Type B pancreatic cell (in vitro differentiated cells): ENCODE results near the gene MSRB3. TPM values are rescaled to one million over a fixed set of nuclear protein-coding genes. Genes with fewer than 3 reads are reported as not detected.

Source experiments
- DNase-seq: peaks from one replicate; pipeline ENCODE4 v3.0.0; 2021; ENCODE audit warnings: mixed read lengths; ENCODE audit not compliant: unreplicated experiment; ENCODE audit errors: extremely low spot score
- H3K27ac Mint-ChIP-seq: 2 replicates; pipeline ENCODE4 v1.8.0; 2021; ENCODE audit warnings: mild to moderate bottlenecking, mixed read lengths
- H3K27me3 Mint-ChIP-seq: 2 replicates; pipeline ENCODE4 v1.8.0; 2021; ENCODE audit warnings: mixed read lengths
- H3K36me3 Mint-ChIP-seq: 2 replicates; pipeline ENCODE4 v1.8.0; 2021; ENCODE audit warnings: mixed read lengths
- H3K4me1 Mint-ChIP-seq: one replicate; pipeline ENCODE4 v1.8.0; 2021; ENCODE audit warnings: mixed read lengths; ENCODE audit not compliant: unreplicated experiment
- H3K4me3 Mint-ChIP-seq: 2 replicates; pipeline ENCODE4 v1.8.0; 2021; ENCODE audit warnings: mild to moderate bottlenecking, mixed read lengths
- H3K9me3 Mint-ChIP-seq: 2 replicates; pipeline ENCODE4 v1.8.0; 2021; ENCODE audit warnings: mixed read lengths
- total RNA-seq: library from RNA; stranded (reverse); gene quantifications from 2 replicates; pipeline ENCODE4 v1.2.1, GENCODE V29; 2021; ENCODE audit warnings: low replicate concordance
- TF ChIP-seq, protein P1 (sequence below): fragments of 200-600 bp; sonication (generic); conservative IDR thresholded peaks from 2 replicates; pipeline ENCODE4 v1.5.0; 2021; ENCODE audit warnings: antibody characterized with exemption, mild to moderate bottlenecking

MSRB3 gene
- total RNA-seq, 1 donor from 2014 or later = 12.8 TPM

DNA sequence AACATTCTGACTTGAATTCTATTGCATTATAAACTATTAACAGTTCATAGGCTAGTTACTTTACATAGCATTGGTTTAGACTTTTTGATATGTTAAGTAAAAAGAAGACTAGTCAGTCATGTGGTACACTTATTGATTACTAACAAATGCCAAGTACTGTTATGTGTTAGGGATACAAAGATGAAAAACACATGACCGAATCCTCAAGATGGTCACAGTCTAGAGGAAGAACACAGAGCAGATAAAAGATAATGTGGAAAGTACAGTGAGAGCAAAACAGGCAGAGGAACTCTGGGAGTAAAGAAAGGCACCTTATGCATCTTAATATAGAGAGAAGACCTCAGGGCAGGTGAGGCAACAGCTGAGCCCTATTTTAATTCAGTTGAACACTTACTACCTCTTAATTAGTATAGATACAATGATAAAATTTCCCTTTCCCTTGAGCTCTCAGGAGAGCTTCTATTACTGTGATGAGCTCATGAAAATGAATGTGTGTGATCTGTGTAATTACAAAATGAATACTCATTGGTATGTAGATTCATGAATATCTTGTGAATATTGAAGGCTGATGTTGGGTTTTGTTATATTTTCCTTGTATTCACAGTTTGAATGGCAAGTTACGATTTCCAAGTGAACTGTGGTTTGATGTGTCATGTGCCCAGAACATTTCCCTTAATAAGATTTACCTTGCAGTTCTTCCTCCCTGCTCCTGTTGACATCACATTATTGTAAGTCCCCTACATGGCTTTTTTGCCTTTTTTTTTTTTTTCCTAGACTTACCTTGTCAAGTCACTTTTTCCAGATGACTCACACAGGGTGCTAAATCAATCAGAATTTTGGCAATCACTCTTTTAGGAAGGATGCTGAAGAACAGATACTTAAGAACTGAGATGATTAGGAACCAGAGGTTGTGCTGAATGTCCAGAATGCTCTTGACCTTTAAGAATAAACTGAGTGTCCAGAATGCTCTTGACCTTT lies 29.5 kb upstream of the MSRB3 start:
- Mint-ChIP-seq H3K27me3 (no peaks in the 10 kb centered on the region), H3K4me3 (no peak overlapping the region), H3K4me1 (no peaks in the 10 kb centered on the region), H3K9me3 (no peaks in the 10 kb centered on the region), H3K36me3 (peaks cover 16% of the 10 kb centered on the region), H3K27ac (no peak overlapping the region)
- TF ChIP-seq, protein P1, sequence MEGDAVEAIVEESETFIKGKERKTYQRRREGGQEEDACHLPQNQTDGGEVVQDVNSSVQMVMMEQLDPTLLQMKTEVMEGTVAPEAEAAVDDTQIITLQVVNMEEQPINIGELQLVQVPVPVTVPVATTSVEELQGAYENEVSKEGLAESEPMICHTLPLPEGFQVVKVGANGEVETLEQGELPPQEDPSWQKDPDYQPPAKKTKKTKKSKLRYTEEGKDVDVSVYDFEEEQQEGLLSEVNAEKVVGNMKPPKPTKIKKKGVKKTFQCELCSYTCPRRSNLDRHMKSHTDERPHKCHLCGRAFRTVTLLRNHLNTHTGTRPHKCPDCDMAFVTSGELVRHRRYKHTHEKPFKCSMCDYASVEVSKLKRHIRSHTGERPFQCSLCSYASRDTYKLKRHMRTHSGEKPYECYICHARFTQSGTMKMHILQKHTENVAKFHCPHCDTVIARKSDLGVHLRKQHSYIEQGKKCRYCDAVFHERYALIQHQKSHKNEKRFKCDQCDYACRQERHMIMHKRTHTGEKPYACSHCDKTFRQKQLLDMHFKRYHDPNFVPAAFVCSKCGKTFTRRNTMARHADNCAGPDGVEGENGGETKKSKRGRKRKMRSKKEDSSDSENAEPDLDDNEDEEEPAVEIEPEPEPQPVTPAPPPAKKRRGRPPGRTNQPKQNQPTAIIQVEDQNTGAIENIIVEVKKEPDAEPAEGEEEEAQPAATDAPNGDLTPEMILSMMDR = no peak
- DNase-seq = no peak

DNA sequence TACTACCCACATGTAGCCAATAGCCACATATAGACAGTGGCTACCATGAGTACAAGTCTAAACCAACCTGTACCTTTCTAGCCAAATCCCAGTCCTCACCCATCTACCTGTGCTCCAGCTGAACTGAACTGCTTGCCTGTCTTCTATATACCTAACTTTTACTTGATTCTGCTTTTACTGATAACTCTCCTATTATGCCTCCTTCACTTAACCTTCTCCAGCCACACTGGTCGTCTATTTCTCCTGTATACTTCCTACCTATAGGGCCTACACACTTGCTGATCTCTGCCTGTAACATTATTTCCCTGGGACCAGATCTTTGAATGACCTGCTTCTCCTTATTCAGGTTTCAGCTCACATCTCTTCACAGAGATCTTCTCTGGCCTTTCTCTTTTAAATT lies 26.0 kb upstream of the MSRB3 start:
- no peak overlapping the region for H3K27ac Mint-ChIP-seq
- no peaks in the 10 kb centered on the region for H3K9me3 Mint-ChIP-seq
- H3K27me3 Mint-ChIP-seq = no peaks in the 10 kb centered on the region
- no peak overlapping the region for H3K4me3 Mint-ChIP-seq
- TF ChIP-seq, protein P1 = no peak
- no peak for DNase-seq
- H3K36me3 Mint-ChIP-seq = peaks cover 14% of the 10 kb centered on the region
- no peaks in the 10 kb centered on the region for H3K4me1 Mint-ChIP-seq

DNA sequence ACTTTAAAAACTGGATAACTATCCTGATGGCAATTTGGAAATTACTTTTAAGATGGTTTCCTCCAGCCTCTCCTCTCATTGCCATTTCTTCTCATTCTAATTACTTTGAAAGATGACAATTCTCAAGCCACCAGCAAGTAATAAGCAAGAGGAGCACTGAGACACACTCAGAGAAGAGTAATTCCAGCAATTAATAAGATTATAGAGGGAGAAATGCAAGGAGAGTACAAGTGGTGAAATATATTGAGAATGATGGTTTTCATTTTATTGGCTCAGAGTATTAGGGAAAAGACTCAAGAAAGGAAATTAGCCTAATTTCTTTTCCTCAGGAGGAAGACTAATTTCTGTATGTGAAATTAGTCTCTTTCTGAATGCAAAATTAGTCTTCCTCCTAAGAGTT lies 20.5 kb upstream of the MSRB3 start:
- no peak for DNase-seq
- Mint-ChIP-seq H3K36me3 (no peaks in the 10 kb centered on the region), H3K4me3 (no peak overlapping the region), H3K4me1 (no peaks in the 10 kb centered on the region), H3K27me3 (no peaks in the 10 kb centered on the region), H3K27ac (no peak overlapping the region), H3K9me3 (peaks cover 3% of the 10 kb centered on the region)
- TF ChIP-seq, protein P1 = no peak

DNA sequence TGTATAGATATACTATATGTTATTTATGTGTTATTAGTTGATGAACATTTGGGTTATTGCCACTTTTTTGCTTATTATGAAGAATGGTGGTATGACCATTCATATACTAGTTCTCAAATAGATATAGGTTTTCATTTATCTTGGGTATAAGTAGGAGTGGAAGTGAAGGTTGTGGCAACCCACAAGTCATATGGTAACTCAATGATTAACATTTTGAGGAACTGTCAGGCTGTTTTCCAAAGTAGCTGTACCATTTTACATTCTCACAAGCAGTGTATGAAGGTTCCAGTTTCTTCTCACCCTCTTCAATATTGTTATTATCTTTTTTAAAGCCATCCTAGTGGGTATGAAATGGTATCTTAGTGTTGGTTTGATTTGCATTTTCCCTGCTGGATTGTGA lies 19.0 kb upstream of the MSRB3 start:
- no peak for DNase-seq
- Mint-ChIP-seq H3K27me3 (no peaks in the 10 kb centered on the region), H3K4me1 (no peaks in the 10 kb centered on the region), H3K36me3 (no peaks in the 10 kb centered on the region), H3K27ac (no peak overlapping the region), H3K9me3 (peaks cover 5% of the 10 kb centered on the region), H3K4me3 (no peak overlapping the region)
- TF ChIP-seq, protein P1 = no peak

DNA sequence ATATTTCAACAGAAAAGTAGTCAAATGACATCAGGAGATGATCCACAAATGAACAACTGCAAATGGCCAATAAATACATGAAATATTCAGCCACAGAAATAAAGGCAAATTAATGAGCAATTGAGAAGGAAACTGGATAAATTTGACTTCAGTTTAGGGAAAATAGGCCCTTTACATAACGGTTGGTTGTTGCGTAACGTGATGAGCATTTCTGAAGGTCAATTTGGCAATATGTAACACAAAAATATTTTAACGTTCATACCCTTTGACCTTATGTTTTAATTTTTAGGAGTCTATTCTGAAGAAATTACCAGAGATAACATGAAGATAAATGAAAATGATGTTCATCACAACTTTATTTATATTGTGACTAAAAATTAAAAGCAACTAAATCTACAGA lies 14.7 kb upstream of the MSRB3 start:
- H3K4me3 Mint-ChIP-seq = no peak overlapping the region
- no peak for DNase-seq
- no peak overlapping the region for H3K27ac Mint-ChIP-seq
- peaks cover 5% of the 10 kb centered on the region for H3K9me3 Mint-ChIP-seq
- H3K36me3 Mint-ChIP-seq = no peaks in the 10 kb centered on the region
- no peaks in the 10 kb centered on the region for H3K27me3 Mint-ChIP-seq
- TF ChIP-seq, protein P1 = no peak
- peaks cover 15% of the 10 kb centered on the region for H3K4me1 Mint-ChIP-seq
